GM18868 (cell line): ENCODE results near the gene TSPYL1.
"Not testable (repeated sequence)": the region's sequence is repeated elsewhere in the genome, so short reads cannot be mapped to it uniquely, and the experiment has no call there.

Experiments
- ATAC-seq: cut with Tn5 transposase; IDR thresholded peaks from one replicate; pipeline ENCODE4 v1.9.1; 2021; ENCODE audit warnings: mild to moderate bottlenecking, moderate library complexity; ENCODE audit not compliant: unreplicated experiment

Gene TSPYL1

GRCh38 chr6:116298973-116299372 lies 19.2 kb upstream of the TSPYL1 start:
- ATAC-seq: no peak

- no peak for ATAC-seq
Observed at GRCh38 chr6:116298273-116298672, 18.5 kb upstream of the TSPYL1 start.

- no peak for ATAC-seq
Observed at GRCh38 chr6:116292553-116292952, 12.8 kb upstream of the TSPYL1 start.

GRCh38 chr6:116291701-116292396 lies 12.1 kb upstream of the TSPYL1 start:
- ATAC-seq: no peak

- no peak for ATAC-seq
Observed at GRCh38 chr6:116290799-116291198, 11.1 kb upstream of the TSPYL1 start.

GRCh38 chr6:116289876-116290275 lies 10.1 kb upstream of the TSPYL1 start:
- no peak for ATAC-seq

- ATAC-seq: peak; percentile 62
Observed at GRCh38 chr6:116287689-116288282, 8.1 kb upstream of the TSPYL1 start.

GRCh38 chr6:116286773-116287358 lies 7.1 kb upstream of the TSPYL1 start:
- no peak for ATAC-seq

GRCh38 chr6:116284984-116285383 lies 5.3 kb upstream of the TSPYL1 start:
- not testable (repeated sequence) for ATAC-seq

- no peak for ATAC-seq
Observed at GRCh38 chr6:116283191-116283590, 3.5 kb upstream of the TSPYL1 start.

GRCh38 chr6:116282698-116283097 lies 3.0 kb upstream of the TSPYL1 start:
- ATAC-seq: no peak

- ATAC-seq: no peak
Observed at GRCh38 chr6:116280933-116281316, 1.2 kb upstream of the TSPYL1 start.

GRCh38 chr6:116280161-116280932 lies 617 bp upstream of the TSPYL1 start:
- no peak for ATAC-seq

- ATAC-seq: no peak
Observed at GRCh38 chr6:116278854-116279231, 887 bp downstream of the TSPYL1 start.

- ATAC-seq: no peak
Observed at GRCh38 chr6:116278481-116278829, 1.3 kb downstream of the TSPYL1 start.

GRCh38 chr6:116277124-116277523 lies 2.6 kb downstream of the TSPYL1 start:
- ATAC-seq: no peak

GRCh38 chr6:116271149-116271708 lies 8.5 kb downstream of the TSPYL1 start:
- ATAC-seq: no peak

GRCh38 chr6:116268589-116269293 lies 11.0 kb downstream of the TSPYL1 start:
- ATAC-seq: peak; percentile 85

GRCh38 chr6:116267836-116268588 lies 11.7 kb downstream of the TSPYL1 start:
- peak; percentile 28 for ATAC-seq

GRCh38 chr6:116266803-116267202 lies 12.9 kb downstream of the TSPYL1 start:
- no peak for ATAC-seq
